CD14-positive monocyte (primary cell): Measurements from ENCODE around the gene CA5A. TPM values are rescaled to one million over a fixed set of nuclear protein-coding genes. Genes with fewer than 3 reads are reported as not detected.
"Not testable (repeated sequence)": the region's sequence is repeated elsewhere in the genome, so short reads cannot be mapped to it uniquely, and the experiment has no call there.

Source experiments
- DNase-seq, 3 donors: peaks; one replicate each; pipeline ENCODE4 v3.0.0-alpha.2; 2011 to 2022
- H2AFZ ChIP-seq: 2 replicates; pipeline ENCODE4 v1.6.0; 2012; ENCODE audit warnings: mild to moderate bottlenecking, low read depth, low read length, inconsistent platforms; ENCODE audit not compliant: insufficient read depth, poor library complexity, severe bottlenecking
- H3K27ac ChIP-seq, 2 donors: 1 replicate in 1 of 2; 2 replicates in 1 of 2; pipeline ENCODE4 v1.5.1; 2012 to 2013; ENCODE audit warnings: low read length in 2 of 2, control low read depth in 1 of 2, inconsistent platforms in 1 of 2, low read depth in 1 of 2, mild to moderate bottlenecking in 1 of 2
- H3K27me3 ChIP-seq, 2 donors: one replicate each; pipeline versions ENCODE4 v1.6.0 to v1.6.1; 2011 to 2013; ENCODE audit warnings: low read length in 2 of 2; ENCODE audit not compliant: control insufficient read depth in 2 of 2, insufficient read depth in 2 of 2
- H3K36me3 ChIP-seq, 2 donors: replicated peaks in 1 of 2; 1 replicate in 1 of 2; 2 replicates in 1 of 2; pipeline versions ENCODE4 v1.5.1 to v1.6.1; 2012 to 2013; ENCODE audit warnings: low read length in 2 of 2, control low read depth in 1 of 2, inconsistent platforms in 1 of 2, mild to moderate bottlenecking in 1 of 2; ENCODE audit not compliant: insufficient read depth in 2 of 2, control insufficient read depth in 1 of 2
- H3K4me1 ChIP-seq, 2 donors: 1 replicate in 1 of 2; 2 replicates in 1 of 2; pipeline versions ENCODE4 v1.5.1 to v1.6.1; 2012 to 2013; ENCODE audit warnings: low read length in 2 of 2, control low read depth in 1 of 2, inconsistent platforms in 1 of 2, mild to moderate bottlenecking in 1 of 2, moderate library complexity in 1 of 2; ENCODE audit not compliant: insufficient read depth in 2 of 2, control insufficient read depth in 1 of 2
- H3K4me2 ChIP-seq: replicated peaks from 2 replicates; pipeline ENCODE3; 2012; ENCODE audit warnings: low read length, moderate library complexity, mild to moderate bottlenecking; ENCODE audit not compliant: poor library complexity, severe bottlenecking; ENCODE audit errors: extremely low read depth
- H3K4me3 ChIP-seq, 3 experiments: fragments of 200-600 bp in 1 of 3; sonication (generic) in 1 of 3; replicated peaks in 1 of 3; 1 replicate in 2 of 3; 2 replicates in 1 of 3; pipeline ENCODE4 v1.5.1; 2011 to 2013; ENCODE audit warnings: low read length in 3 of 3, mild to moderate bottlenecking in 3 of 3, control low read depth in 2 of 3, low read depth in 2 of 3, inconsistent platforms in 1 of 3, moderate library complexity in 1 of 3
- H3K79me2 ChIP-seq: 2 replicates; pipeline ENCODE4 v1.6.0; 2012; ENCODE audit warnings: mild to moderate bottlenecking, control low read depth, inconsistent platforms, low read length, moderate library complexity; ENCODE audit not compliant: insufficient read depth
- H3K9ac ChIP-seq: 2 replicates; pipeline ENCODE4 v1.6.0; 2017; ENCODE audit warnings: low read length, mild to moderate bottlenecking; ENCODE audit not compliant: insufficient read depth, poor library complexity, severe bottlenecking
- H3K9me3 ChIP-seq, 2 donors: replicated peaks in 1 of 2; 1 replicate in 1 of 2; 2 replicates in 1 of 2; pipeline versions ENCODE4 v1.5.1 to v1.6.1; 2012 to 2013; ENCODE audit warnings: low read length in 2 of 2, control low read depth in 1 of 2; ENCODE audit not compliant: control insufficient read depth in 1 of 2, insufficient read depth in 1 of 2
- H4K20me1 ChIP-seq: 2 replicates; pipeline ENCODE4 v1.6.0; 2012; ENCODE audit warnings: mild to moderate bottlenecking, low read length, control low read depth, moderate library complexity; ENCODE audit not compliant: insufficient read depth
- H3K27ac Mint-ChIP-seq, 7 donors: one replicate each; pipeline ENCODE4 v1.8.0; 2020; ENCODE audit warnings: mild to moderate bottlenecking in 7 of 7, mixed read lengths in 7 of 7, moderate library complexity in 6 of 7, inconsistent platforms in 2 of 7
- H3K27me3 Mint-ChIP-seq, 3 donors: one replicate each; pipeline ENCODE4 v1.8.0; 2021 to 2022; ENCODE audit warnings: low read depth in 3 of 3, mild to moderate bottlenecking in 3 of 3, mixed read lengths in 3 of 3, moderate library complexity in 3 of 3, inconsistent platforms in 1 of 3
- H3K36me3 Mint-ChIP-seq, 2 donors: one replicate each; pipeline ENCODE4 v1.8.0; 2020; ENCODE audit warnings: mixed read lengths in 2 of 2, inconsistent platforms in 1 of 2, mild to moderate bottlenecking in 1 of 2
- H3K4me1 Mint-ChIP-seq: one replicate; pipeline ENCODE4 v1.8.0; 2020; ENCODE audit warnings: mild to moderate bottlenecking, mixed read lengths
- H3K4me3 Mint-ChIP-seq, 2 donors: one replicate each; pipeline ENCODE4 v1.8.0; 2020; ENCODE audit warnings: mild to moderate bottlenecking in 2 of 2, mixed read lengths in 2 of 2, moderate library complexity in 1 of 2
- H3K9me3 Mint-ChIP-seq, 7 donors: one replicate each; pipeline ENCODE4 v1.8.0; 2020 to 2022; ENCODE audit warnings: mixed read lengths in 7 of 7, mild to moderate bottlenecking in 6 of 7, moderate library complexity in 6 of 7, inconsistent platforms in 2 of 7
- WGBS: methylation state at CpG from one replicate; pipeline ENCODE4 v1.1.5; 2013; ENCODE audit warnings: missing lambda C conversion rate; ENCODE audit not compliant: insufficient coverage; 5-methylcytosine and 5-hydroxymethylcytosine counted together
- intact Hi-C, 2 donors: fragments of 100-400 bp; cut with micrococcal nuclease; formaldehyde crosslinking; loops; one replicate each; pipeline versions ENCODE4 v1.15.0 to v1.15.1; 2023
- polyA plus RNA-seq, 3 donors: library from polyadenylated mRNA; depleted of rRNA in 1 of 3; unstranded in 2 of 3; stranded (reverse) in 1 of 3; fragments of 300-500 nt in 2 of 3; fragments of >200 nt in 1 of 3; fragmentation: Illumina TruSeq in 2 of 3; gene quantifications; 1 replicate in 2 of 3; 2 replicates in 1 of 3; pipeline ENCODE4 v1.2.3, GENCODE V29; 2012 to 2021

CA5A gene
- polyA plus RNA-seq, 3 donors, result not detected

GRCh38 chr16:87869061-87869878 is 67.1 kb downstream of the CA5A start, which contains the start of gene SLC7A5:
Gene SLC7A5, minus strand, starts transcription at chr16:87869507. Its CDS starts 85 bp downstream, at chr16:87869422.
- Histone ChIP-seq H4K20me1 (peaks cover 26% of the 10 kb centered on the region), H3K27ac (peak within 1 kb of the TSS in 1 of 2 donors; percentile 77), H3K4me2 (peak within 1 kb of the TSS; percentile 66), H3K4me3 (peak within 1 kb of the TSS; percentile 31 to 75 (median 72)), H3K9ac (peak within 1 kb of the TSS; percentile 74), H3K4me1 (peaks cover 36 to 45% of the 10 kb centered on the region in 2 donors)
- H3K9me3 Mint-ChIP-seq, H3K27me3 ChIP-seq, intact Hi-C loops, H3K79me2 ChIP-seq, H3K36me3 ChIP-seq, H3K36me3 Mint-ChIP-seq, H3K27me3 Mint-ChIP-seq, H2AFZ ChIP-seq, H3K9me3 ChIP-seq: not testable (repeated sequence)
- under 1% methylated on average over 85 of the region's 109 CpGs for WGBS
- peak within 1 kb of the TSS; percentile 93 to 95 for H3K4me3 Mint-ChIP-seq
- H3K27ac Mint-ChIP-seq, result peak within 1 kb of the TSS; percentile 30 to 98 (median 92)
- peaks cover 42% of the 10 kb centered on the region for H3K4me1 Mint-ChIP-seq
- DNase-seq, result peak; percentile 72 to 91 (median 74)

- Histone ChIP-seq H4K20me1 (peaks cover 26% of the 10 kb centered on the region), H3K27ac (peak overlapping the region in 1 of 2 donors; percentile 77), H3K4me1 (peaks cover 36 to 45% of the 10 kb centered on the region in 2 donors), H3K4me3 (peak overlapping the region; percentile 31 to 75 (median 72)), H3K9ac (peak overlapping the region; percentile 74), H3K4me2 (peak overlapping the region; percentile 66)
- Mint-ChIP-seq H3K4me3 (peak overlapping the region; percentile 93 to 95), H3K4me1 (peaks cover 43% of the 10 kb centered on the region), H3K27ac (peak overlapping the region; percentile 30 to 98 (median 92))
- H3K27me3 Mint-ChIP-seq, H3K9me3 ChIP-seq, H3K36me3 Mint-ChIP-seq, H3K27me3 ChIP-seq, H3K79me2 ChIP-seq, H2AFZ ChIP-seq, H3K36me3 ChIP-seq, intact Hi-C loops, H3K9me3 Mint-ChIP-seq: not testable (repeated sequence)
- DNase-seq, result peak; percentile 88 to 95 (median 93)
- 8% methylated on average over 22 of the region's 37 CpGs for WGBS
Measured at GRCh38 chr16:87868254-87869029, 67.9 kb downstream of the CA5A start.

- H3K27me3 Mint-ChIP-seq, intact Hi-C loops, H3K4me3 ChIP-seq, H3K9me3 ChIP-seq, H3K4me2 ChIP-seq, H3K36me3 Mint-ChIP-seq, H3K9me3 Mint-ChIP-seq, H3K27me3 ChIP-seq, H3K9ac ChIP-seq, H3K36me3 ChIP-seq, H3K27ac ChIP-seq, H2AFZ ChIP-seq: not testable (repeated sequence)
- Mint-ChIP-seq H3K27ac (peak overlapping the region in 1 of 7 donors; percentile 92), H3K4me3 (peak overlapping the region in 1 of 2 donors; percentile 48), H3K4me1 (peaks cover 40% of the 10 kb centered on the region)
- Histone ChIP-seq H3K79me2 (peaks cover 13% of the 10 kb centered on the region), H4K20me1 (peaks cover 30% of the 10 kb centered on the region), H3K4me1 (peaks cover 31 to 38% of the 10 kb centered on the region in 2 donors)
- 82% methylated on average over 6 of the region's 16 CpGs for WGBS
- DNase-seq, result peak in 1 of 3 donors; percentile 32
Measured at GRCh38 chr16:87865902-87866555, 70.3 kb downstream of the CA5A start.
